Cardiac fibroblast (primary cell): ENCODE measurements around the gene NUP98.
"Not testable (repeated sequence)": the region's sequence is repeated elsewhere in the genome, so short reads cannot be mapped to it uniquely, and the experiment has no call there.

Source experiments
- DNase-seq, 2 donors: peaks; one replicate each; pipeline versions ENCODE4 v3.0.0 to v3.0.0-alpha.2; 2010; ENCODE audit warnings: low read depth in 2 of 2
- H3K4me3 ChIP-seq, 2 donors: replicated peaks in 1 of 2; 1 replicate in 1 of 2; 2 replicates in 1 of 2; pipeline ENCODE4 v1.5.1; 2011; ENCODE audit warnings: low read depth in 2 of 2, low read length in 2 of 2, mild to moderate bottlenecking in 2 of 2, moderate library complexity in 1 of 2
- TF ChIP-seq, protein P1 (sequence below): IDR thresholded peaks from one replicate; pipeline ENCODE4 v1.5.1; 2011; ENCODE audit warnings: low read depth, mild to moderate bottlenecking, low read length, inconsistent platforms

The NUP98 gene

DNA sequence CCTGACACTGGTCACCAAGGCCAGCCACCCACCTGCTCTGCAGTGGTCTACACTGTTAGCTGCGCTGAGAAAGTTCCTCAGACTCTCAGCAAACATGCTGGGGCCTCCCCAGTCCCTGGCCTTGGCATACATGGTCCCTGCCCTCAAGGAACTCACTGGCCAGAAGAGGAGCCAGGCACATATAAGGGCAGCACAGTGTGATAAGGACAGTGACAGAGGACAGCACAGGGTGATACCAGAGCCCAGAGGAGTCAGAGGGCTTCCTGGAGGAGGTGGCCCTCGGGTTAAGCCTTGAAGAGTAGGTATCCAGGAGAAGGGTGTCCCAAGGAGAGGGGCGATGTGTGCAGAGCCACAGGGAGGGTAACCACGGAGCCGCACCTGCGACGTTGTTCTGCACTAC lies 151.8 kb downstream of the NUP98 start:
- H3K4me3 ChIP-seq, result no peak overlapping the region
- TF ChIP-seq, protein P1, sequence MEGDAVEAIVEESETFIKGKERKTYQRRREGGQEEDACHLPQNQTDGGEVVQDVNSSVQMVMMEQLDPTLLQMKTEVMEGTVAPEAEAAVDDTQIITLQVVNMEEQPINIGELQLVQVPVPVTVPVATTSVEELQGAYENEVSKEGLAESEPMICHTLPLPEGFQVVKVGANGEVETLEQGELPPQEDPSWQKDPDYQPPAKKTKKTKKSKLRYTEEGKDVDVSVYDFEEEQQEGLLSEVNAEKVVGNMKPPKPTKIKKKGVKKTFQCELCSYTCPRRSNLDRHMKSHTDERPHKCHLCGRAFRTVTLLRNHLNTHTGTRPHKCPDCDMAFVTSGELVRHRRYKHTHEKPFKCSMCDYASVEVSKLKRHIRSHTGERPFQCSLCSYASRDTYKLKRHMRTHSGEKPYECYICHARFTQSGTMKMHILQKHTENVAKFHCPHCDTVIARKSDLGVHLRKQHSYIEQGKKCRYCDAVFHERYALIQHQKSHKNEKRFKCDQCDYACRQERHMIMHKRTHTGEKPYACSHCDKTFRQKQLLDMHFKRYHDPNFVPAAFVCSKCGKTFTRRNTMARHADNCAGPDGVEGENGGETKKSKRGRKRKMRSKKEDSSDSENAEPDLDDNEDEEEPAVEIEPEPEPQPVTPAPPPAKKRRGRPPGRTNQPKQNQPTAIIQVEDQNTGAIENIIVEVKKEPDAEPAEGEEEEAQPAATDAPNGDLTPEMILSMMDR, result no peak
- no peak for DNase-seq

DNA sequence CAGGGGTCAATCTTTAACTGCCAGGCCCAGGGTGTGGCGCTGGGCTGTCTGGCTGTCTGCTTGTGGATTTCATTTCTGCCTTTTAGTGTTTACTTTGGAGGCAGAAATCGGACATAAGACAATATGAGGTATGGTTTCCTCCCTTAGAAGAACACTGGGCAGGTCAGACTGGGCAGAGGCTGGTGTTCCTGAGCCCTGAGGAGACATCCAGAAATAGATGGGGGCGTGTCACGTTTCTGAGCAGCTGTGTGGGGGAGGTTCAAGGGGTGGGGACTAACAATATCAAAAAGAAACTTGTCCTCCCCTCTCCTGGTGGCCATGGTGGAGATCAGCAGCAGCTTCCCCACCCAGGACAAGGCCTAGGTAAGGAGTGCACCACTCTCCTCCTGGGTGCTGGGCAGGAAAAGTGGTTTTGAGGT lies 152.5 kb downstream of the NUP98 start, which contains the start of gene ART1:
Gene ART1 (plus strand): TSS at position 312 of the 419 bp plus-strand sequence. CDS start 14,086 bp downstream, outside the sequence.
- peak; percentile 3 to 4 for DNase-seq
- TF ChIP-seq, protein P1, result no peak
- no peak within 1 kb of the TSS for H3K4me3 ChIP-seq

DNA sequence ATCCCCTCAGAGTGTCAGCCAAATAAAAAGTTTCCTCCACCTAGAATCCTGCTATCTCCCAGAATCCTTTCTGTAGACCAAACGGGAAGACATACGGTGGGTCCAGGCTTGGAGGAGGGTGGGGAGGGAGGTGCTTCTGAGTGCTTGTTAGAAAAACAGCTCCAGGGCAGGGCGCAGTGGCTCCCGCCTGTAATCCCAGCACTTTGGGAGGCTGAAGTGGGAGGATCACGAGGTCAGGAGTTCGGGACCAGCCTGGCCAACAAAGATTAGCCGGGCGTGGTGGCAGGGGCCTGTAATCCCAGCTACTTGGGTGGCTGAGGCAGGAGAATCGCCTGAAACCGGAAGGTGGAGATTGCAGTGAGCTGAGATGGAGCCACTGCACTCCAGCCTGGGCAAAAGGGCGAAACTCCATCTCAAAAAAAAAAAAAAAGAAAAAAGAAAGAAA lies 154.2 kb downstream of the NUP98 start:
- not testable (repeated sequence) for DNase-seq, H3K4me3 ChIP-seq

DNA sequence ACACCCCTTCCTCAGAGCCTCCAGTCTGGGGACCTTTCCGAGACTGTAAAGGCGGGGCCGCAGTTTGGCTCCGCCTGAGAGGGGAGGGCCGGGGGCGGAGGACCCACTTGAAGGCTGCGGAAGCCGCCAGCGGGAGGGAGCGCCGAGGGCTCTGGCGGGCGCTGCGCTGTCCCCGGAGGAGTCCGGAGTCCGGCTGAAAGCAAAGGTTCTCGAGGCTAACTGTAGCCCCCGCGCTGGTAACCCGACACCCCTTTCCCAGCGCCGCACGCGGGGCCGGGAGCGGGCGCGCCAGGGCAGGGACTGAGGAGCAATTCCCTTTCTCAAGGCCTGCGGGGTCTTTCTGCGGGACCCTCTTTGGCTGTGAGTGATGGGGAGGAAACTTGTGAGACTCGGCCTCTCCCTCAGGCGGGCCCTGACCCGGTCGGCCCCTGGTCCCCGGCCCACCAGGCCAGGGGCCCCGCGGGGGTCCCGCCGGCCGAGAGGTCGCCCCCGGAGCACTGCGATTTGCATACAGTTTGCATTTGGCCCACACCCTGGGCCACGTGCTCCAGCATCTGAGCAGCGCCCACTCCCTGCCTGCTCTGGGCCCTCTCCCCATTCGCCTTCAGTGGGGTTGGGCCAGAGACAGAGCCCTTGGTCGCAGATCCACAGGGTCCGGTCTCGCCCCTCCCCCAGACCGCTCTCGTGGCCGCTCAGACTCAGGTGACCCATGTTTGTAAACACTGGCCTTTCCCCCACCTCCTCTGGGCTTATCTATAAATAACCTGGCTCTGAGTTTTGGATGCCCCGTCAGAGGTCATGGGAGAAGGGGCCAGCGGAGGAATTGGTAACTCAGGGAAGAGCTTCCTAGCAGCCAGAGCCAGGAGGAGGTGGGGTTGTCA lies 155.0 kb downstream of the NUP98 start:
- TF ChIP-seq, protein P1, result no peak
- H3K4me3 ChIP-seq, result peak overlapping the region; percentile 40 to 58
- peak; percentile 39 to 84 for DNase-seq

DNA sequence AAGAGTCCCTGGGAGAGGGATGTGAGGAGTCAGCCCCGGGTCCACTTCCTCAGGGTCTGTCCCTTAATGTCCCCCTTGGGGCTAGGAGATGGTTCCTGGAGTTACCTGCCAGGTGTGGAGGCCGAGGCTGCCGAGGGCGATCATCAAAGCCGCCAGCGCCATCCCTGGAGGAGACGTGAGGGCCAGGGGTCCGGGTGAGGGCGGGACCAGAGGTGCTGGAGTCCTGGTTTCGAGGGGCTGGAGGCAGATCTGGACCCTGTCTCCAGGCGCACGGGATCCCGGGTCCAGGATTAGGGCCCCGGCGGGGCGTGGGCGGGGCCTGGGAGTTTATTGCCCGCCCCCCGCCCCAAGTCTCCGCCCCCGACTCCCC lies 155.7 kb downstream of the NUP98 start, which contains the start of gene ART5:
Gene ART5 (minus strand): TSS at position 292 of the 370 bp plus-strand sequence. CDS start 130 bp downstream, at position 162.
- TF ChIP-seq, protein P1, result no peak
- no peak for DNase-seq
- H3K4me3 ChIP-seq, result peak within 1 kb of the TSS; percentile 40 to 58

DNA sequence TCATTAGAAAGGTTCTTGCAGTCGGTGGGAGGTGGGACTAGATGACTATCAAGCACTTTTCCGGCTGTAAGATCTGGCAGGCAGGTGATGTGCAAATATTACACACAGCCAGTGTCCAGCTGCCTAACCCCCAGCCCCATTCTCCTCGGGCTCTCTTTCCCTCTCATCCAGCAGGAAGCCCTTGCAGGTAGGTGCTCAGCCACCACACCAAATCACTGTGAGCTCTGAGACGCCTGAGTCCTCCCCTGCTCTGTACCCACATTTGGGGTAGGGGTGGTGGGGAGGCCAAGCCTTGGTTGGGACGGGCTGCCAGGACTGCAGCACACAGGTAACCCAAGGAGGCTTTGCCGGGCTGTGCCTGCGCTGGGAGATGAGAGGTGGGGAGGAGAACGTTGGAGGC lies 156.2 kb downstream of the NUP98 start:
- TF ChIP-seq, protein P1, result no peak
- DNase-seq, result no peak
- H3K4me3 ChIP-seq, result no peak overlapping the region

DNA sequence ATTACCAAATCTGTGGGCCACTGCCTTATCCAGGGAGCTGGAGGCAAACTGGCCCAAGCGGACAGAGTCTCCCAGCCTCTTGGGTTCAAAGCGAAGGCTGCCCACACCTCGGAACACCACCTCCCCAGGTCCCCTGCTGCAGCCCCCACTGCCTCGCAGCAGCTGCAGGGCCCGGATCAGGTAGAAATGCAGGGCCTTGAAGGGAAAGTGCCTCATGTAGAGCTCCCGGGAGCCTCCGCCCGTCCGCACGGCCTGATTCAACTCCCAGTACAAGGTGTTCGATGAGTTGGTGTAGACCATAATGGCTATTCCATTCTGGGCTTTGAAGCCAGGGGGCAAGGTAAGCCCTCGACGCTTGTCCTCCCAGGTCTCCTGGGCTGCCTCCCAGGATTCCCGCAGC lies 157.5 kb downstream of the NUP98 start:
- TF ChIP-seq, protein P1, result no peak
- H3K4me3 ChIP-seq, result no peak overlapping the region
- no peak for DNase-seq
